ENCODE data around the gene TAX1BP3.
A peak's percentile ranks its signal among the peaks of the same experiment; 100 is the strongest.

TAX1BP3 gene

DNA sequence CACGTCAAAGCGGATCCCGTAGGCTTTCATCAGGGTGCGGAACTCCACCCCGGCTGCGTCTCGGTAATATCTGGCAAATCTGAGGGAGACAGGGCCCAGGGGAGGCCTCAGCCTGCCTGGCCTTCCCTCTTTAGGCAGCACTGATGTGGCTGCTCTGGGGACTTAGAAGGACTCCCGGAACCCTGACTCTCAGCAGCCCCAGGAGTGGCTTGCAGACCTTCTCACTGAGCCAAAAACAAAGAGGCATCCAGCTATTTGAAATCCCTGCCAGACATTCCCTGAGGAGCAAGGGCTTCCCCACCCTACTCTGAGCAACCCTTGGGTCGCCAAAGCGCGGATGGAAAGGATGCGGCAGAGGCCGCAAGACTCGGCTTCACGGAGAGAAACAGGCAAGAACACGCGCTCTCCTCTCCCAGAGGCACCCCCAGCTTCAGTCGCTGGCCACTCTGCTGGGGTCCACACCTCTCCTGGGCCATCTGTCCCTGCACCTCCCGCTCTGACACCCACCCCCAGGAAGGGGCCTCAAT, 19.7 kb upstream of the TAX1BP3 start:
- DNase-seq, result no peak

DNA sequence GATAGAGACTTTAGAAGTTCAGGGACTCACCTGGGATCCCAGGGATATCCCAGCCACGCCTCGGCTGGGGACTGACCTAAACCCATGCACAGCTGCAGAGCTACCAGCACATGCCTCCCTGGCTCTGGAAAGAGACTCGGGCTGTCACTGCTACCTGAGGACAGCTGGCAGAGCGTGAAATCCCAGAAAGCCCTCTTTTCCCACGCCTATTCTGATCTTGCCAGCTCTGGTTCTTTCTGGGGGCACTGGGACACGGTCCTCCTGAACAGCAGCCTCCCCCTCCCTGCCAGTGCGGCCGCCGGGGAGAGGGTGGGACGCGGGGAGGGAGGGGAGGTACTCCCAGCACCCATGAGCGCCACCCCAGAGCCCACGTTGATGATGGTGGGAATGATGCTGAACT, 16.8 kb upstream of the TAX1BP3 start:
- DNase-seq, result no peak

DNA sequence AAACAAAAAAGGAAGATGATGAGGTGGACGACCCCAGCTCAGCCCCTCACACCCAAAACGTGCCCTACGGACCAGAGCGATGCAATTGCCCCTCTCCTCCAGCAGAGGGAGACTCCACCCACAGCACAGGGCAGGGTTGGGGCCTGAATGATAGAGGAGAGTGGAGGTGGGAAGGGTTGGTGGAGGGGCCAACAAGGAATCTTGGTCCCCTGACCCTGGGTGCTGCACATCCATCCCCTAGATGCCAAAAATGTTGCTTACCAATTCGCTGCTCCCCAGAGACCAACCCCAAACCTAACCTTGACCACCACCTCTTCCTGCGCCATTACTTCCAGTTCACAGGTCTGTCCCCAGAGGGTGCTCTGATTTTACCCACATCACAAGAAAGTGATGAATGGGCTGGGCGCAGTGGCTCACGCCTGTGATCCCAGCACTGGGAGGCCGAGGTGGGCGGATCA, 14.7 kb upstream of the TAX1BP3 start:
- peak in 1 of 2 experiments; percentile 16 for DNase-seq

DNA sequence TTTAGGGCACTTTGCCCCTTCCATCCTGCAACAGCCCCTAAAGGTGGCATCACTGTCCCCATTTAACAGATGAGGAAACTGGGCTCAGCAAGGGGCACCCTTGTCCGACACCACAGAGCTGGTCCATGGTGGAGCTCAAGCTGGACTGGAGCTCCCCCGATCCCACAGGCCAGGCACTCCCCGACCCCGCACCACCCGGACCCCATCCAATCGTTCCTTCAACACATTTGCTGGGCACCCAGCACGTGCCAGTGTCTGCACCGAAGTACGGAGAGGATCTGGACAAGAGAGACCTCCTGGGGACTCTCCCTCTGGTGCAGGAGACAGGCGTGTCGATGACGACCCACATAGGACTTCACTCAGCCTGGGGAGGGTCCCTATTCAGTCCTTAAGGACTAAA, 13.7 kb upstream of the TAX1BP3 start:
- no peak for DNase-seq

DNA sequence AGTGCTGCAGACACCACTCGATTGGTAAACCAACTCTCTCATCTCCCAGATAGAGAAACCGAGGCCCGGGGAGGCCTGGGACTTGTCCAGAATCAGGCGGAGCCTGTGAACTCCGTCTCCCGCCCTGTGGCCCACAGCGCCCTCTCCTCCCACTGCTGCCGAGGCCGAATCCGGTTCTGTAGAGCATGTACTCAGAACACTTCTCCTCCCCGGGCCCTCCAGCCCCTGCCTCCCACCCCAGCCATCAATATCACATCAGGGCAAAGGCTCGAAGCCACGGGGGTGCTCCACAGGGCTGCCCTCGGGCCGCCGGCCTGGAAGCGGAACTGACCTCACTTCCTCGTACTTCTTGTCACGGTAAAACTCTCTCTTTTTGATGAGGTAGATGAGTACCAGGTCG, 13.2 kb upstream of the TAX1BP3 start:
- DNase-seq, result no peak

DNA sequence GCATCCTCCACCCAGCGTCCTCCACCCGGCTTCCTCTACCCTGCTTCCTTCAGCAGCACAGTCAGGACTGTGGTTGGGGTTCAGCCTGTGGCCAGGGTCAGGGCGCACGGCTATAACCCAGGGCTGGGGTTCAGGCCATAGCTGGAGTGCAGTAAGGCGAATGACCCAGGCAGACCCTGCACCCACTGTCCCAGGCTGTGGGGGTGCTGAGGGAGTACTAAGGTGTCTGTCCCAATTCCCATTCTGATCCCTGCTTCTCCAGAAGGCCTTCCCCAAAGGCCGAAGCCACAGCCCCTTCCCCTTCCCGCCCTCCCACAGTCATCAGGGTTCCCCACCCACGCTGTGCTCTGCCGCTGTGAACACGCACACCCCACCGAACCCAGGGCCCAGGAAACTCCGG, 12.7 kb upstream of the TAX1BP3 start:
- DNase-seq, result no peak

DNA sequence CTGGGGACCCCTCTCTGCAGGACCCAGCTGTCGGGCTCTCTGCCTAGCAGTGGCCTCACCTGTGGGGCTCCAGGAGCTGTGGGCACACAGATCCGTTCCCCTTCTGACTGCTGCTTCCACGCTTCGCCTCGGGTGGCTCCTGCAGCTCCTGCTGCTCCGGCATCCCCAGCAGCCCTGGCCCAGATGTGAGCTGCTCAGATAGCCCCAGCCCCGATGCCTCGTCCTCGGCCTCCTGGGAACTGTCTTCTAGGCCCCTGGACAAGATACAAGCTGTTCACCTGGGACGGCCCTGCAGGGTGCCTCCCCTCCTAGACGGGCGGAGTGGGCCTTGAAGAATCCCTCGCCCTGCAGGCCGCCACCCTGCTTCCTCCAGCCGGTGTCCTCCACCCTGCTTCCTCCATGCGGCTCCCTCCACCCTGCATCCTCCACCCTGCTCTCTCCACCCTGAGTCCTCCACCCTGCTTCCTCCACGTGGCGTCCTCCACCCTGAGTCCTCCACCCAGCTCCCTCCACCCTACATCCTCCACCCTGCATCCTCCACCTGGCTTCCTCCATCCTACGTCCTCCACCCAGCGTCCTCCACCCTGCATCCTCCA, 11.3 kb upstream of the TAX1BP3 start:
- no peak for DNase-seq

DNA sequence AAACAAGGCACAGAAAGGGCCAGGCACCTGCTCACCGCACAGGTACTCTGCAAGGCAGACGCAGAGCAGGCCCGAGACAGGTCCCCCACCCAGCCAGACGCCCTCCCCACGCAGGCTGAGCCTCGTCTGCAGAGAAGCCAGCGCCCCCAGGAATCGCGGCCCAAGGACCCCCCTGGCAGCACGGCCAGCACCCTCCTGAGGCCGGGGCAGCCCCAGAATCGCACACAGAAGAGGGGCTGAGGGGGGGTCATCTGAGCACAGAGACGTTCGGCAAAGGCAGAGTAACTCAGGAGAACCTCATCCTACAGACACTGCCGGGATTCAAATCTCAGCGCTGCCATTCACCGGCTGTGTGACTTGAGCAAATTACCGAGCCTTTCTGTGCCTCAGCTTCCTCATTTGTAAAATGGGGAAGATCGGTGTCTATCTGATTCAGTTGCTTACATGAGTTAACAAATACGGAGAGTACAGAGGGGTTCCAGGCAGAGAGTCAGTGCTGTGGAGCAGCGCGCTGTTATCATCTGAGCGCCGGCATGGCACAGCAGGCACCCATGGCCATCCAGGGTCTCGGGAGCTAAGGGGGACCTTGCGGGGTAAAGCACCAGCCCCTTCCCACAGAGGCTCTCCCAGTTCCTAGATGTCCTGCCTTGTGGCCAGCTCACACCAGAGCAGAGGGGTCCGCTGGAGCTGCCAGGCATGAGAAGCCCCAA, 10.6 kb upstream of the TAX1BP3 start:
- DNase-seq, result no peak

DNA sequence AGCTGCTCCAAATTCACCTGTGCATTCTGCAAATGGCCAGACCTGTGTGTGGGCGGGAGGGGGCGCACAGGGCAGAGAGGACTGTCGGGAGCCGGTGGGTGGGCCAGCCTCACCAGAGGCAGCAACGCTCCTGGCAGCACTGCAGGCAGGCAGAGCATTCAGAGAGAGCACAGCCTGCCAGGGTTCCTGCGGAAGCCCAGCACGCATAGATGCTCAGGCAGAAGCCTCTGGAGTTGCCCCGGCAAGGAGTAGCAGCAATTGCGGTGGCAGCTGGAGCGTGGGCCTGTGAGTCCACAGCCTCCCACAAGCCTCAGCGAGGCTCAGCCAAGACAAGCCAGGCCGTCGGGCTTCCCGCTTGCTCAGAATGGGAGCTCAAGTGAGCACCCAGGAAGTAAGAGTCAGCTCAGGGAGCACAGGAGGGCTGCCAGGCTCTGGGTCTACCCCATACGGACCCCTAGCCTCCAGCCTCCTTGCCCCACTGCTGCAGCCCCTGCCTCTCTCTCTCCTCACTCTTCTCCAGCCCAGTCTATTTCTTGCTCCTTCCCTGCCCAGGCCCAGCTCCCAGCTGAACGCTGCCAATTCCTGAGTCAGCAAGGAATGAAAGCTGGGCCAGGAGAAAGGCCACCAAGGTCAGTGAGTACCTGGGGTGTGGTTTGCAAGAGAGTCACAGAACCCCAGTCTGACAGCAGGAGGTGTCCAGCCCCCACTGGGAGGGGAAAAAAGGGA, 9.9 kb upstream of the TAX1BP3 start:
- no peak for DNase-seq

DNA sequence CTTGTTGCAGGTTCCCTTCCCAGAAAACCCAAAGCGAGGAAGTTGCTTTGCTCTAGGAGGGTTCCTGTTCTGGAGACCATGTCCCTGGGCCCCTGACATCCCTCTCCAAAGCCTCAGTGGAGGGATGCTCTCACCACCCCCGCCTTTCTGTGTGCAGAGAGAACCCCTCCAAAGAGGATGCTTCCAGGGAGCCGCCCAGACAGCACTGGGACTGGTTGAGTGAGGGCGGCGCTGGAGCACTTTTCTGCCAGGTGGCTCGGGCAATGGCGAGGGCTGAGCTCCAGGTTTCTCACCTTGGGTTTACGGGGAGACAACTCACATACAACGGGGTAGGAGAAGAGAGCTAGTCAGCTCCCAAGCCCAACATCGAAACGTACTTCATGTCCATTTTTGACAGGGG, 7.5 kb upstream of the TAX1BP3 start:
- DNase-seq, result no peak

DNA sequence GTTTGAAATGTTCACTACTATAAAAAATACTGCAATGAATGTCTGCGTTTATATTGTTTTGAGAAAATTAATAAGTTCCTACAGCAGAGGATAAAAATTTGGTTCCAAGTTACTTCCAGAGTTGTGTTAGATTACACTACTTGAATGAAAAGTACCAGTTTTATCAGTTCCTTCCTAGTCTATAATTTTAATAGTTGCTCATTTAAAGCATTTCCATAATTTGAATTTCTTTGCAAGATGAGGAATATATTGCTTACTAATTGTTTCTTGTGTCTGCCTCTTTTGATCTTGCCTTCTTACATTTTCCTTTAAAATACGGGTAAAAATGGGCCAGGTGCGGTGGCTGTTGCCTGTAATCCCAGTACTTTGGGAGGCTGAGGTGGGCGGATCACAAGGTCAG, 4.2 kb upstream of the TAX1BP3 start:
- DNase-seq, result no peak

DNA sequence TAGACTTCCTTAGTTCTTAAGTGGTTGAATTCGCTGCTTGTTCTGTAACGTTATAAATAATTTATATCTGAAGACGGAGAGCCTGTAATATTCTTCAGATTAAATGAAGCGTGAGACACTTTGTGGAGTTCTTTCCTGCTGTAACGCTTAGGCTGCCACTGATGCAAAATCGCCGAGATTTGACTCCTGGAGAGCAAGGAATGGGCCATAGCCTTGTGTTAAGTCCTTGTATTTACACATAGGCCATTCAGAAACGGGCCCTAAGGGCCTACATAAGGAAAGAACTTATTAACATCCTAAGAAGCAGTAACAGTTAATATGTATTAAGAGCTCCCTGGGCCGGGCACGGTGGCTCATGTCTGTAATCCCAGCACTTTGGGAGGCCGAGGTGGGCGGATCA, 1.2 kb upstream of the TAX1BP3 start:
- no peak for DNase-seq

DNA sequence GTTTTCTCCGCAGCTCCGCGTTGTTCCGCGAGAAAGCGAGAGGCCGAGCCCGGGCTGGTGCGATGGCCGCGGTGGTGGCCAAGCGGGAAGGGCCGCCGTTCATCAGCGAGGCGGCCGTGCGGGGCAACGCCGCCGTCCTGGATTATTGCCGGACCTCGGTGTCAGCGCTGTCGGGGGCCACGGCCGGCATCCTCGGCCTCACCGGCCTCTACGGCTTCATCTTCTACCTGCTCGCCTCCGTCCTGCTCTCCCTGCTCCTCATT, 638 bp upstream of the TAX1BP3 start:
- DNase-seq, result no peak

DNA sequence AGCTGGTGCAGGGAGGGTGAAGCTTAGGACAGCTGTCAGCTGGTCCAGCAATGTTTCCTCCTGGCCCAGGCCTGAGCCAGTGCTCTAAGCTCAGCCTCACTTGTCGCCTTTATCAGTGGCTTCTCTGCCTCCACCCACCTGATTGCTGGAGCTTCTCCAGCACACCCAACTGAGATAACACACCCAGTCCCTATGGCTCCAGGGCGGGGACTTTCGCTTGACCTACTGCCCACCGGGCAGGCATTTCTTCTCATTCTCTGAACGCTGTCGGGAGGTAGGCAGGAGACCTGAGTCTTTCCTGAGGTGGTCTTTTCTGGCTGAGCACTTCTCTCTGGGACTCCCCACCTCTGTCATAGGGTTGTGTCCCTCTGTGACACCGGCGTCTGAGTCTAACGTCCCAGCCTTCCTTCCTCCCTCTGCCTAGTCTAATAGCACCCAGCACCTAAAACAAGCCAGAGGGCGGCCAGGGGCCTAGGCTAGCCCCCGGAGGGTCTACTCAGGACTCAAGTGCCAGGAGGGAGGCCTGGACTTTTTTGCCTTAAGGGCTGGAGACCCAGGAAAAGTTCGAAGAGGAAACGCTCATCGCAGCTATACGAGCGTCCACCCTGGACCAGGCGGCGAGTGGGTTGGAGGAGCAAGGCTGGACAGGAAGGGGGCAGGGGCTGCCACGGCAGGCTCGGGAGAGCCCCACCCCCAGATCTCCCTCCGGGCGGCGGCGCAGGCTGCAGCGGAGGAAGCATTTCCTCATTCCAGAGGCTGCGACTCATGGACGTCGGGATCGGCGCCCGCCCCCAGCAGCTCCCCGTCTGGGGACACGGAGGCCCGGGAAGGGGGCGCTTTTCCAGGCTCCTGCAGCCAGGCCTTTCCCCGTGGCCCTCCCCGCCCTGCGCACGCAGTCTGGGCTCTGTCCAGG, 756 bp downstream of the TAX1BP3 start:
- DNase-seq, result peak in 1 of 2 experiments; percentile 50

DNA sequence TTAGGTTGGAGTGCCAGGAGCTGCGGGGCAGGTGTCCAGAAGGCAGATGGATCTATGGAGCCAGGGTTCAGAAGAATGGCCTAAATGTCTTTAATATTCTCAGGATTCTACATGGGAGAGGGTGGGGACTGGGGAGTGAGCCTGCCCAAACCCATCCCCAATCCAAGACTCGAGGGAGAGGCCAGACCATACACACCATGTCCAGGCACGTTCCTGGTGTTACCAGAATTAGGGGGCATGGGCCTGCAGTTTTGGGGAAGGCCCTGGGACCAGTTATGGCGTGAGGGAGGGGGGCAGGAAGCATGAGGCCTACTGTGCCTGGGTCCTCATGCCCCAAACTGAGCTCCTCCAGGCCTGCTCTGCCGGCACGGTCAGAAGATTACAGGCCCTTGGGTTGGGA, 1.9 kb downstream of the TAX1BP3 start:
- DNase-seq, result no peak

DNA sequence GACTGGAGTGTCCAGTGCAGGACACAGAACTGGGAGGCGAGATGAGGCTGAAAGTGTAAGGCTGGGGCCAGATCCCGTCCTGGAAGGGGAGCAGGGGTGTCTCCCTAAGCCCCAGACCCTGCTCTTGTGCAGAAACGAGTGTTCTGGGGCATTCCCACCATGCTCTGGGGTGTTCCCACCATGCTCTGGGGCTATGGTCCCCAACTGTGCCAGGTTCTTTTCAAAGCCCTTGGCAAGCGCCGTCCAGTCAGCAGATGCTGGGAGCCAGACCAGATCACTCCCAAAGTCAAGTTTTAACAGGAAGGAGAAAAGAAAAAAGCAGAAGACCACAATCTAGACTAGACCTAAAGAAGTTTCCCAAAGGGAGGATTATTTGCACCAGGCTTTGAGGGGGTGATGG, 2.5 kb downstream of the TAX1BP3 start:
- no peak for DNase-seq

DNA sequence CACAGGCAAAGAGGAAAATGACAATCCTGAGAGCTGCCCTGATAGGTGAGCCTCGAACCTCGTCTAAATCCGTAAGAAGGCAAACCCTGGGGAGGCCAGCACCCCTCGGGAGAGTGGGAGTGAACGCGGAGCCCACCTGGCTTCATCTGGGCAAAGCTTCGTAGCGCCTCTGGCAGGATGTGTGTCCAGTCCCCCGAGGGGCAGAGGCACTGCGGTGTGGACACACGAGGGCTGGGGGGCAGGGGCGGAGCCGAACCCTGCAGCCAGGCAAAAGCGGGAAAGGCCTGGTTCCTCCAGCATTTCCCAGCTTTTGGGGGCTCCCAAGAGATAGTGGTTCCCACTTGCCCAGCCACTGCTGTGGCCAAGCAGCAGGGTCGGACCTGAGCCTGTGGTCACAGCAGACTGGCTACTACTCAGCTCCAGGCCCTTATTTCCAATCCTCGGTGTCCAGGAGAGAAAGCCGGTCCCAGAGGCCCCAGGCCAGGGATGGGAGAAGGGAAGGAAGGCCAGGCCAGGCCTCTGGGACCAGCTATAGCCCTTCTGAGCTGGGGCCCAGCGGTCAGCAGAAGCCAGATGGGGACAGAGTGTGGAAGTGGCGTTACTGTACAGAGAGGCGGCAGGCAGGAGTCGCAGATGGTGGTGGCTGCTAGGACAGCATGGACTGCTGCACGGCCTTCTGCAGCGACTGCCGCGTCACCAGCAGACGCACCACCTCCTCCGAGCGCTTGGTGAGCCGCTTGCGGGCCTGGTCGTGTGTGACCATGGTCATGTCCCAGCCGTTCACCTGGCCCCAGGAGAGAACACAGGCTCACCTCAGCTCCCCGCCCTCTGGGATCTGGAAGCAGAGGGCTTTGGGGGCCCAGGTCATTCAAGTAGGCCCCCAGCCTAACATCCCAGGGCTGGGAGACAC, 5.0 kb downstream of the TAX1BP3 start:
- DNase-seq, result no peak

DNA sequence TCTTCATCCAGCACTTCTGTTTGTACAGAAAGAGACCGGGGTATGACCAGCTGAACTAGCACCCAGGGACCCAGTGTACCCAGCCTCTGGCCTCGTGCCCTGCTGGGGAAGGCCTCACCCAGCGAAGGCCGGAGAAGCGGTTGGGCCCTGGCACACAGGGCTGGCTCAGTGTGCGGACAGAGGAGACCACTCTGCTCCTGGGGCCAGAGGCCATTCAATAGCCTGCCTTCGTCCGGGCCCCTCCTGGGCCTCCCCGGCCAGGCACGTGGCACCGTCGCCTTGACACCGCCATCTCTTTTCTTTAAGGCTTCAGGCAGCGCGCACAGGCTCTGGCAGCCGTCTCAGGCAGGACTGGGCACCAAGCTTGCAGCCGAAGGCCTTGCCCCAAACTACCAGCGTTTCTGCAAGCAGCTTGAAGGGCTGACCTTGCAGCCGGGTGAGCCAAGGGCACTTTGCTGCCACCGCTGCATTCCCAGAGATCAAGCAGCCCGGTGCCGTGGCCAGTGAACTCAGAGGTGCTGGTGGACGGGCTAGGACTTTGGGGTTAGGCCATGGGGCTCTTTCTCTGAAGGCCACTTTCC, 8.0 kb downstream of the TAX1BP3 start:
- DNase-seq, result no peak

DNA sequence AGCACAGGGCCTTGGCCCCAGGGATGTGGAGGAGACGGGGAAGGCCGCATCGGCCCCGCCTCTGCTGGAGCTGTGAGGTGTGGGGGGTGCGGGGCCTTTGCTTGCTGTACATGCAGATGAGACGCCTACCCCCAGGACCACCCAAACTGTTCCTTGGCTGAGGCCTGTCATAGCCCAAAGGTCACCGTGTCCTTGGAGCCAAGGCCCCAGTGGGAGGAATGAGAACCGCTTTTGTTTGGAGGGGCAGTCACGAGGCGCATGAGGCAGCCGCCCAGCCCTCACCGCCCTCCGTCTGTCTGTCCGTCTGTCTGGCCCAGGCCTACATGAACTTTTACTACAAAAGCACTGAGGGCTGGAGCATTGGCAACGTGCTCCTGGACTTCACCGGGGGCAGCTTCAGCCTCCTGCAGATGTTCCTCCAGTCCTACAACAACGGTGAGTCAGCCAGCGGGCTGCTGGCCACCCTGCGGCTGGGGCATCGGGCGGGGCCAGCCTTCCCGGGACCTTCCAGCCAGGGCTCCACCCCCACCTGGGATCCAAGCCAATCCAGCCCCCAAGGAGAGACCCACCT, 8.8 kb downstream of the TAX1BP3 start:
- DNase-seq, result no peak

DNA sequence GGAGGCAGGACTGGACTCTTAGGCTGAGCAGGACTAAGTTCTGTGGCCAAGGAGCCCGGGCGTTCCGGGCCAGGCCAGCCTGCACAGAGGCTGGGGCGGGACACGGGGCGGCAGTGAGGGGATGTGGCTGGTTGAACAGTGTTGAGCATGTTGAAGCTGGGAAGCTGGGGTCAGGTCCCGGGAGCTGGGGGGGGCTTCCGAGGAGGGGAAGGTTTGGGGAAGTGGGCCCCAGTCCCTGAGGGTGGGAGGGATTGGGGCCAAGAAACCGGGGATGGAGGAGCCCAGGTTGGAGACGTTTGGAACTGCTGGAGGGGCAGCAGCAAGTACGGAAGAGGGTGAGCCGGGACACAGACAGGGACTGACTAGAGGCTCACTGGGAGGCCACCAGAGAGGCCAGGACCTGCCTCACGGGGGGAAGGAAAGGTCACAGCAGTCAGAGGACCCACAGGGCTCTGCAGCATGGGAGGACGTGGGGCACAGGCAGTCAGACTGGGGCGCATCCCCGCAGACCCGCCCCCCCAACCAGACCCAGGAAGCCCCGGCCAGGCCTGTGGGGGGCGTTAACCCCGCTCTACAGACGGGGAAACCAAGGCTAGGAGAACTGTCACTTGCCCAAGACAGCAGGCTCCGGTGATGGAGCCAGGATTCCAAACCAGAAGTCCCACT, 9.5 kb downstream of the TAX1BP3 start:
- DNase-seq, result no peak
